Esophagus squamous epithelium (tissue), 5 donors: ENCODE results near the gene MVK. TPM values are rescaled to one million over a fixed set of nuclear protein-coding genes. Genes with fewer than 3 reads are reported as not detected.

Source experiments
- DNase-seq: peaks from one replicate; lab custom pipeline; 2025; lab: John Stamatoyannopoulos, UW
- H3K27ac ChIP-seq, 4 donors: fragments of 200-600 bp; sonication (generic); one replicate each; pipeline ENCODE4 v1.5.1; 2016 to 2019; ENCODE audit warnings: mild to moderate bottlenecking in 1 of 4
- H3K27me3 ChIP-seq, 4 donors: fragments of 200-600 bp; sonication (generic); 1 replicate in 3 of 4; 2 replicates in 1 of 4; pipeline versions ENCODE4 v1.5.1 to v1.6.0; 2017 to 2021; ENCODE audit warnings: antibody characterized with exemption in 1 of 4
- H3K36me3 ChIP-seq, 3 donors: fragments of 200-600 bp; sonication (generic); one replicate each; pipeline ENCODE4 v1.5.1; 2016 to 2019
- H3K4me1 ChIP-seq, 3 donors: fragments of 200-600 bp; sonication (generic); one replicate each; pipeline ENCODE4 v1.5.1; 2017 to 2019
- H3K4me3 ChIP-seq, 4 donors: fragments of 200-600 bp; sonication (generic); 1 replicate in 3 of 4; 2 replicates in 1 of 4; pipeline ENCODE4 v1.5.1; 2016 to 2019; ENCODE audit warnings: mild to moderate bottlenecking in 2 of 4, moderate library complexity in 1 of 4
- H3K9me3 ChIP-seq, 3 donors: fragments of 200-600 bp; sonication (generic); one replicate each; pipeline ENCODE4 v1.5.1; 2016 to 2019
- POLR2A ChIP-seq, 4 donors: fragments of 450-650 bp; IDR thresholded peaks; one replicate each; pipeline ENCODE4 v1.6.1; 2017; ENCODE audit warnings: antibody characterized with exemption in 4 of 4, mild to moderate bottlenecking in 4 of 4, moderate library complexity in 3 of 4
- WGBS, 2 donors: methylation state at CpG; one replicate each; pipeline ENCODE4 v1.1.5; 2018; 5-methylcytosine and 5-hydroxymethylcytosine counted together
- intact Hi-C: fragments of 100-400 bp; cut with DNase I; formaldehyde crosslinking; loops from one replicate; pipeline ENCODE4 v1.15.0; 2022
- total RNA-seq, 4 donors: library from RNA; depleted of rRNA; stranded (reverse); fragments of >200 nt; gene quantifications; one replicate each; pipeline ENCODE4 v1.1.0, GENCODE V29; 2016
- TF ChIP-seq, protein P1 (sequence below), 6 experiments: fragments of 450-650 bp in 4 of 6; fragments of 200-600 bp in 2 of 6; sonication (generic) in 2 of 6; IDR thresholded peaks; one replicate each; pipeline ENCODE4 v1.5.1; 2016 to 2019; ENCODE audit warnings: antibody characterized with exemption in 6 of 6, mild to moderate bottlenecking in 4 of 6, moderate library complexity in 4 of 6
- donor health status: DM: yes; HTN: yes; CAD: no.

MVK gene
- total RNA-seq, 4 donors from 2014 or later, result 38.9 to 62.6 (median 46.4) TPM

DNA sequence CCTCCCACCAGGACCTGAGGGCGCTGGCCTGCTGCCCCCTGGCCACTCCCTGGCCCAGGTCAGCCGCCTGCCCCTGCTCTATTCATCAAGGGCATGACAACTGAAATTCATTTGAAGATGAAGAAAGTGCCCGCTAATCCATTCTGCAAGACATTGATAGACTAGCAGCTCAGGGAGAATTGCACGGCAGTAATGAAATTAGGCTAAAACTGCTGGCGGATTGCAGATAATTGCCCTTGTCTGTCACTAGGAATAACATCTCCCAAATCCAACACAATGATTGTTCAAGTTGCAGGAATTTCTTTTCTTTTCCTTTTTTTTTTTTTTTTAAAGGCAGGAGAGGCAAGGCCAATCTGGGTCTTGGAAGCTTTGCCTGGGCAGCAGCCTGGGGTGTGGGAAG lies 44.5 kb downstream of the MVK start:
- Histone ChIP-seq H3K9me3 (no peaks in the 10 kb centered on the region), H3K27ac (no peak overlapping the region), H3K36me3 (no peaks in the 10 kb centered on the region), H3K27me3 (peaks cover 0 to 79% (median 0%) of the 10 kb centered on the region in 4 donors), H3K4me1 (peaks cover 4 to 17% (median 11%) of the 10 kb centered on the region in 3 donors), H3K4me3 (no peak overlapping the region)
- no peak for DNase-seq
- TF ChIP-seq, protein P1, sequence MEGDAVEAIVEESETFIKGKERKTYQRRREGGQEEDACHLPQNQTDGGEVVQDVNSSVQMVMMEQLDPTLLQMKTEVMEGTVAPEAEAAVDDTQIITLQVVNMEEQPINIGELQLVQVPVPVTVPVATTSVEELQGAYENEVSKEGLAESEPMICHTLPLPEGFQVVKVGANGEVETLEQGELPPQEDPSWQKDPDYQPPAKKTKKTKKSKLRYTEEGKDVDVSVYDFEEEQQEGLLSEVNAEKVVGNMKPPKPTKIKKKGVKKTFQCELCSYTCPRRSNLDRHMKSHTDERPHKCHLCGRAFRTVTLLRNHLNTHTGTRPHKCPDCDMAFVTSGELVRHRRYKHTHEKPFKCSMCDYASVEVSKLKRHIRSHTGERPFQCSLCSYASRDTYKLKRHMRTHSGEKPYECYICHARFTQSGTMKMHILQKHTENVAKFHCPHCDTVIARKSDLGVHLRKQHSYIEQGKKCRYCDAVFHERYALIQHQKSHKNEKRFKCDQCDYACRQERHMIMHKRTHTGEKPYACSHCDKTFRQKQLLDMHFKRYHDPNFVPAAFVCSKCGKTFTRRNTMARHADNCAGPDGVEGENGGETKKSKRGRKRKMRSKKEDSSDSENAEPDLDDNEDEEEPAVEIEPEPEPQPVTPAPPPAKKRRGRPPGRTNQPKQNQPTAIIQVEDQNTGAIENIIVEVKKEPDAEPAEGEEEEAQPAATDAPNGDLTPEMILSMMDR (IDR thresholded peaks at IDR 0.05), result no peak
- no peak for TF ChIP-seq POLR2A (IDR thresholded peaks at IDR 0.05)
- intact Hi-C loops, result no loop called here
- WGBS, 2 donors, result 85 to 94% methylated on average over 3 to 4 of the region's 5 CpGs

DNA sequence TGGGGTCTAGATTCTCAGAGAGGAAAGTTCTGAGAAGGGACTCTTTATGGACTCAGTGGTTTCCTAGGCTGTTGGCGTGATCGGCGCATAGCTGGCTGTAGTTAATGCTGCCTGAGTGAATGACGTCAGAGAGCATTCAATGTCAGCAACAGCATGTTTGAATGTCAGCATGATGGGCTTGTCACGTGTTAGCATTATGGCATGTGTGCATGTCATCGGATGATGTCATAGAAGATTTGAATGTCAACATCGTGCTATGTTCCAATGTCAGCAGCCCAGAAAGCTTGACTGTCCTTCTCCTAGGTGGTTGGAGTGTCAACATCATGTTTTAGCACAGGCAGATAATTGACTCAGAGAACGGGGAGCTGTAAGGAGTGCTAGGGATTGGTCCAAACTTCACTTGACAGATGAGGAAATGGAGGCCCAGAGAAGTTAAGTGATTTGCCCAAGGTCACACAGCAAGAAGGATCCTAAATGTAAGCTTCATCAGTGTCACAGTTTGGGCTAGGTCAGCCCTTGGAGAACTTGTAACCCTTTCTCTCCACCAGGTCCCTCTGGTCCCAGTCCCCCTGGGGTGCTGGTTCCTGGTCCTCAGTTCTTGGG lies 45.5 kb downstream of the MVK start:
- WGBS, 2 donors, result 74 to 86% methylated on average over 4 to 8 of the region's 8 CpGs
- H3K36me3 ChIP-seq, result no peaks in the 10 kb centered on the region
- no peak overlapping the region for H3K27ac ChIP-seq
- DNase-seq, result no peak
- H3K4me3 ChIP-seq, result no peak overlapping the region
- H3K27me3 ChIP-seq, result peaks cover 0 to 77% (median 0%) of the 10 kb centered on the region in 4 donors
- TF ChIP-seq, protein P1 (IDR thresholded peaks at IDR 0.05), result no peak
- TF ChIP-seq POLR2A (IDR thresholded peaks at IDR 0.05), result no peak
- H3K4me1 ChIP-seq, result peaks cover 4 to 17% (median 11%) of the 10 kb centered on the region in 3 donors
- intact Hi-C loops, result no loop called here
- no peaks in the 10 kb centered on the region for H3K9me3 ChIP-seq

DNA sequence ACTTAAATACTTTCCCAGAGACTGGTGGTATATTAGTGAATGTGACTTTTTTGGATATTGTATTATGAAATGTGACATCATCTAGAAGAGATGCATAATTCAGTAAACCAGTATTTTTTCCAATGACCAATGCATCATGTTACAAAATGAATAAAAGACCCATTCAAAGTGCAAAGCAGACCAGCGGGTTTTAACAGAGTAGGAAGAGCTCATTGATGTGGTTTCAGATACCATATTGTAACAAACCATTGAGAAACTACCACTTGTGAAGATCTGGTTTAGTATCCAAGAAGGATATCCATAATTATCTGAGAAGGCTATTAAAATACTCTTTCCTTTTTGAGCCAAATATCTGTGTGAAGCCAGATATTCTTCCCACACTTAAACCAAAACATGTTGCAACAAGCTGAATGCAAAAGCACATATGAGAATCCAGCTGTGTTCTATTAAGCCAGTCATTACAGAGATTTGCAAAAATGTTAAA lies 47.7 kb downstream of the MVK start:
- 27 to 32% methylated on average over 1 of the region's 1 CpG for WGBS, 2 donors
- Histone ChIP-seq H3K36me3 (no peaks in the 10 kb centered on the region), H3K27me3 (peaks cover 0 to 75% (median 0%) of the 10 kb centered on the region in 4 donors), H3K27ac (no peak overlapping the region), H3K4me3 (no peak overlapping the region), H3K9me3 (no peaks in the 10 kb centered on the region), H3K4me1 (peaks cover 4 to 17% (median 11%) of the 10 kb centered on the region in 3 donors)
- no peak for TF ChIP-seq POLR2A (IDR thresholded peaks at IDR 0.05)
- TF ChIP-seq, protein P1 (IDR thresholded peaks at IDR 0.05), result no peak
- DNase-seq, result no peak
- intact Hi-C loops, result no loop called here

DNA sequence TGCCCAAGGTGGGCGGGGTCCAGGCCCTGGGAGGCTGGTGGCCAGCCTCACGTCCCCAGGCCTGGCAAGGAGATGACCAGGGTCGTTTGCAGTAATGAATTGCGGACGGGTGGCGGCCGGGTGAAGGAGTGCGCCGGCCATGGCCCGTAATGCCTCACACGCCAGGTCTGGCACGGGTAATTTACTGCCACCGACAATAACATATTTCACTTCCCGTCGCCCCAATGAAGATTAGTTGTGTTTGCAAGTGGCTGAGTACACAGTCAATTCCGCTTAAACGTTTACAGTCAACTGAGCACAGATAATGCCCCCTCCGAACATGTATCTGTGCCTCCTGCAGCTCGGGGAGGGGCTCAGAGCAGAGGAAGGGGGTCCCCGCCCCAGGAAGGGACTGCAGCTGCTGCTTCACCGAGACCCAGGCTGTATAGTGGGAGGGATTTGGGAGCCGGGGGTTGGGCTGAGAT lies 48.3 kb downstream of the MVK start:
- no peaks in the 10 kb centered on the region for H3K9me3 ChIP-seq
- intact Hi-C loops, result no loop called here
- WGBS, 2 donors, result 19 to 30% methylated on average over 13 to 19 of the region's 22 CpGs
- no peak overlapping the region for H3K27ac ChIP-seq
- H3K27me3 ChIP-seq, result peaks cover 0 to 75% (median 0%) of the 10 kb centered on the region in 4 donors
- no peak for DNase-seq
- H3K36me3 ChIP-seq, result no peaks in the 10 kb centered on the region
- TF ChIP-seq POLR2A (IDR thresholded peaks at IDR 0.05), result no peak
- TF ChIP-seq, protein P1 (IDR thresholded peaks at IDR 0.05), result no peak
- peaks cover 4 to 17% (median 11%) of the 10 kb centered on the region in 3 donors for H3K4me1 ChIP-seq
- no peak overlapping the region for H3K4me3 ChIP-seq

DNA sequence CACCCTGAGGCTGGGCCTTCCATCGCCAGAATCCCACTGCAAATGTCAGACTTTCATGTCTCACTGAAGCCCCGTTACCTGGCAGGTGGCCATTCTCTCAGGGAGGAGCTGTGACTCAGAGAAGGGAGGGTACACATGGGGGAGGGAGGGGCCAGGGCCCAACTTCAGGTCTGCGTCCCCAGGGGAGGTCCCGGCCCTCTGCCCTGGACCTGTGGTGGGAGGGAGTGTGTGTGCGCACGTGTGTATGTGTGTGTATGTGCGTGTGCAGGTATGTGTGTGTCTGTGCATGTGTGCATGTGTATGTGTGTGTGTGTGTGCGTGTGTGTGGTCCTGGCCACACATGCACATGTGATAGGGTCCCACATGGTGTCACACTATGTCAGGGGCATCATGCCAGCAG lies 50.9 kb downstream of the MVK start:
- WGBS, 2 donors, result 65% methylated on average over 2 of the region's 8 CpGs; no CpG with 5 or more reads in 1 of the 2 donors
- Histone ChIP-seq H3K4me1 (peaks cover 4 to 17% (median 11%) of the 10 kb centered on the region in 3 donors), H3K9me3 (no peaks in the 10 kb centered on the region), H3K27ac (no peak overlapping the region), H3K36me3 (no peaks in the 10 kb centered on the region), H3K4me3 (no peak overlapping the region), H3K27me3 (peaks cover 0 to 87% (median 0%) of the 10 kb centered on the region in 4 donors)
- DNase-seq, result no peak
- intact Hi-C loops, result no loop called here
- no peak for TF ChIP-seq POLR2A (IDR thresholded peaks at IDR 0.05)
- TF ChIP-seq, protein P1 (IDR thresholded peaks at IDR 0.05), result no peak
